Peyer's patch (tissue), 4 donors: Measurements from ENCODE around the gene HACD2.

ENCODE experiments used
- CTCF ChIP-seq, 6 experiments: fragments of 450-650 bp in 4 of 6; fragments of 200-600 bp in 2 of 6; sonication (generic) in 1 of 6; IDR thresholded peaks; one replicate each; pipeline ENCODE4 v1.5.1; 2017 to 2019; ENCODE audit warnings: antibody characterized with exemption in 6 of 6, mild to moderate bottlenecking in 3 of 6, moderate library complexity in 1 of 6
- POLR2A ChIP-seq, 2 donors: fragments of 450-650 bp; IDR thresholded peaks; one replicate each; pipeline ENCODE4 v1.5.1; 2017; ENCODE audit warnings: antibody characterized with exemption in 2 of 2, mild to moderate bottlenecking in 2 of 2, moderate library complexity in 2 of 2

GRCh38 chr3:123508178-123508577 lies 76.7 kb downstream of the HACD2 start:
- TF ChIP-seq POLR2A (IDR thresholded peaks at IDR 0.05) (no peak), CTCF (IDR thresholded peaks at IDR 0.05) (no peak)
